Liver (tissue), 9 donors: ENCODE data around the gene DDX1. TPM values are rescaled to one million over a fixed set of nuclear protein-coding genes. Genes with fewer than 3 reads are reported as not detected.

Experiments
- DNase-seq: peaks from one replicate; pipeline ENCODE4 v3.0.0-alpha.2; 2017; ENCODE audit warnings: low spot score
- H3K27ac ChIP-seq, 2 donors: one replicate each; pipeline ENCODE4 v1.7.0; 2013; ENCODE audit warnings: inconsistent platforms in 2 of 2, low read length in 2 of 2, control low read depth in 1 of 2, low read depth in 1 of 2, mild to moderate bottlenecking in 1 of 2
- H3K27me3 ChIP-seq, 4 donors: one replicate each; pipeline versions ENCODE4 v1.6.1 to v1.7.0; 2013; ENCODE audit warnings: low read length in 3 of 4, inconsistent platforms in 1 of 4, mild to moderate bottlenecking in 1 of 4, moderate library complexity in 1 of 4; ENCODE audit not compliant: control insufficient read depth in 4 of 4, insufficient read depth in 4 of 4
- H3K36me3 ChIP-seq, 4 donors: one replicate each; pipeline versions ENCODE4 v1.6.1 to v1.7.0; 2013; ENCODE audit warnings: low read length in 3 of 4, mild to moderate bottlenecking in 3 of 4, low read depth in 1 of 4, moderate library complexity in 1 of 4; ENCODE audit not compliant: control insufficient read depth in 4 of 4, insufficient read depth in 3 of 4
- H3K4me1 ChIP-seq, 4 donors: one replicate each; pipeline versions ENCODE4 v1.6.1 to v1.7.0; 2013; ENCODE audit warnings: low read length in 3 of 4, mild to moderate bottlenecking in 3 of 4, moderate library complexity in 1 of 4; ENCODE audit not compliant: control insufficient read depth in 4 of 4, insufficient read depth in 4 of 4
- H3K4me3 ChIP-seq, 3 donors: one replicate each; pipeline versions ENCODE4 v1.6.1 to v1.7.0; 2013; ENCODE audit warnings: low read length in 3 of 3, control low read depth in 1 of 3, low read depth in 1 of 3, mild to moderate bottlenecking in 1 of 3
- H3K9ac ChIP-seq, 2 donors: one replicate each; pipeline ENCODE4 v1.7.0; 2013; ENCODE audit warnings: low read length in 2 of 2, mild to moderate bottlenecking in 2 of 2, moderate library complexity in 2 of 2, control low read depth in 1 of 2, low read depth in 1 of 2
- H3K9me3 ChIP-seq, 4 donors: one replicate each; pipeline versions ENCODE4 v1.6.1 to v1.7.0; 2013; ENCODE audit warnings: low read length in 3 of 4; ENCODE audit not compliant: control insufficient read depth in 4 of 4
- EGR1 ChIP-seq, 2 donors: IDR thresholded peaks; 2 replicates each; pipeline ENCODE4 v1.6.1; 2016 to 2018; ENCODE audit warnings: antibody characterized with exemption in 2 of 2, low read depth in 2 of 2
- FOXA2 ChIP-seq: IDR thresholded peaks from 2 replicates; pipeline ENCODE4 v1.6.1; 2016; ENCODE audit warnings: antibody characterized with exemption
- GABPA ChIP-seq, 2 donors: IDR thresholded peaks in 1 of 2; conservative IDR thresholded peaks in 1 of 2; 2 replicates each; pipeline ENCODE4 v1.6.1; 2016; ENCODE audit warnings: antibody characterized with exemption in 2 of 2, mild to moderate bottlenecking in 1 of 2, moderate library complexity in 1 of 2
- HNF4G ChIP-seq: IDR thresholded peaks from 2 replicates; pipeline ENCODE4 v1.6.1; 2016; ENCODE audit warnings: antibody characterized with exemption
- JUND ChIP-seq, 2 donors: IDR thresholded peaks; 2 replicates each; pipeline ENCODE4 v1.6.1; 2016; ENCODE audit warnings: antibody characterized with exemption in 2 of 2
- NR2F2 ChIP-seq: IDR thresholded peaks from 2 replicates; pipeline ENCODE4 v1.6.1; 2016; ENCODE audit warnings: antibody characterized with exemption
- RAD21 ChIP-seq, 2 donors: IDR thresholded peaks; 2 replicates each; pipeline ENCODE4 v1.6.1; 2016; ENCODE audit warnings: antibody characterized with exemption in 2 of 2, mild to moderate bottlenecking in 2 of 2
- SP1 ChIP-seq: IDR thresholded peaks from 2 replicates; pipeline ENCODE4 v1.6.1; 2018; ENCODE audit warnings: antibody characterized with exemption, mild to moderate bottlenecking
- YY1 ChIP-seq: IDR thresholded peaks from 2 replicates; pipeline ENCODE4 v1.6.1; 2016; ENCODE audit warnings: antibody characterized with exemption, mild to moderate bottlenecking
- WGBS: extraction: QIAGEN DNeasy Blood & Tissue Kit; methylation state at CpG from one replicate; pipeline ENCODE4 v1.1.7; 2013; 5-methylcytosine and 5-hydroxymethylcytosine counted together
- polyA plus RNA-seq, 2 donors: library from polyadenylated mRNA; stranded (reverse) in 1 of 2; unstranded in 1 of 2; fragments of 200-250 nt in 1 of 2; fragments of >200 nt in 1 of 2; fragmentation: Nextera tagmentation in 1 of 2; extraction: Ambion mirVana in 1 of 2; gene quantifications; one replicate each; pipeline versions ENCODE4 v1.2.1 to v1.2.3, GENCODE V29; 2013 to 2015
- total RNA-seq, 2 donors: library from RNA; depleted of rRNA; stranded (reverse); fragments of >200 nt; gene quantifications; one replicate each; pipeline ENCODE4 v1.2.3, GENCODE V29; 2014
- TF ChIP-seq, protein P1 (sequence below): fragments of 150-350 bp; IDR thresholded peaks from 2 replicates; pipeline ENCODE4 v1.5.1; 2017; ENCODE audit warnings: improper control_type of control experiment, low read depth, low read length; ENCODE audit not compliant: missing input control
- TF ChIP-seq, protein P2 (sequence below): IDR thresholded peaks from 2 replicates; pipeline ENCODE4 v1.6.1; 2016; ENCODE audit warnings: antibody characterized with exemption
- TF ChIP-seq, protein P3 (sequence below): IDR thresholded peaks from 2 replicates; pipeline ENCODE4 v1.6.1; 2016; ENCODE audit warnings: antibody characterized with exemption
- TF ChIP-seq, protein P4 (sequence below): IDR thresholded peaks from 2 replicates; pipeline ENCODE4 v1.6.1; 2016; ENCODE audit warnings: antibody characterized with exemption, mild to moderate bottlenecking
- TF ChIP-seq, protein P5 (sequence below): IDR thresholded peaks from 2 replicates; pipeline ENCODE4 v1.6.1; 2016; ENCODE audit warnings: antibody characterized with exemption
- donor health status: healthy.
- donor health status: healthy.
- donor health status: healthy.
- donor health status: healthy.
- donor health status: healthy.

The DDX1 gene
- total and polyA plus RNA-seq, 4 donors, result 31.7 to 43.9 (median 38.8) TPM

DNA sequence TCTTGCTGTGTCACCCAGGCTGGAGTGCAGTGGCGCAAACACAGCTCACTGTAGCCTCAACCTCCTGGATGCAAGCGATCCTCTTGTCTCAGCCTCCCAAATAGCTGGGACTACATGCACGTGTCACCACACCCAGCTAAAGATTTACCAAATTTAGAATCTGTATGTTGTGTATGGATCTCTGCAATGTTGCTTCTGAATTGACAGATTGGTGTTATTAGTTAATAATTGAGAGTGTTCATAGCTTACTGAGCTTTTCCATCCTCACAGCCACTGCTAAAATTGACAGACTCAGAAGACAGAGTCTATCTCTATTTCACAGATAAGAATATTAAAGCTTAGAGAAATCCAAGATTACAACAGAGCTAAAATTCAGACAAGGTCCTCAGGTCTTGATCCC is 26.3 kb upstream of the DDX1 start:
- 77% methylated on average over 3 of the region's 3 CpGs for WGBS
- Histone ChIP-seq H3K4me3 (no peak overlapping the region), H3K27ac (no peak overlapping the region), H3K27me3 (no peaks in the 10 kb centered on the region), H3K36me3 (no peaks in the 10 kb centered on the region), H3K9me3 (no peaks in the 10 kb centered on the region), H3K4me1 (peaks cover 0 to under 1% (median 0%) of the 10 kb centered on the region in 4 donors), H3K9ac (no peak overlapping the region)
- no peak for TF ChIP-seq NR2F2
- TF ChIP-seq, protein P1, sequence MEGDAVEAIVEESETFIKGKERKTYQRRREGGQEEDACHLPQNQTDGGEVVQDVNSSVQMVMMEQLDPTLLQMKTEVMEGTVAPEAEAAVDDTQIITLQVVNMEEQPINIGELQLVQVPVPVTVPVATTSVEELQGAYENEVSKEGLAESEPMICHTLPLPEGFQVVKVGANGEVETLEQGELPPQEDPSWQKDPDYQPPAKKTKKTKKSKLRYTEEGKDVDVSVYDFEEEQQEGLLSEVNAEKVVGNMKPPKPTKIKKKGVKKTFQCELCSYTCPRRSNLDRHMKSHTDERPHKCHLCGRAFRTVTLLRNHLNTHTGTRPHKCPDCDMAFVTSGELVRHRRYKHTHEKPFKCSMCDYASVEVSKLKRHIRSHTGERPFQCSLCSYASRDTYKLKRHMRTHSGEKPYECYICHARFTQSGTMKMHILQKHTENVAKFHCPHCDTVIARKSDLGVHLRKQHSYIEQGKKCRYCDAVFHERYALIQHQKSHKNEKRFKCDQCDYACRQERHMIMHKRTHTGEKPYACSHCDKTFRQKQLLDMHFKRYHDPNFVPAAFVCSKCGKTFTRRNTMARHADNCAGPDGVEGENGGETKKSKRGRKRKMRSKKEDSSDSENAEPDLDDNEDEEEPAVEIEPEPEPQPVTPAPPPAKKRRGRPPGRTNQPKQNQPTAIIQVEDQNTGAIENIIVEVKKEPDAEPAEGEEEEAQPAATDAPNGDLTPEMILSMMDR, result no peak
- no peak for DNase-seq

DNA sequence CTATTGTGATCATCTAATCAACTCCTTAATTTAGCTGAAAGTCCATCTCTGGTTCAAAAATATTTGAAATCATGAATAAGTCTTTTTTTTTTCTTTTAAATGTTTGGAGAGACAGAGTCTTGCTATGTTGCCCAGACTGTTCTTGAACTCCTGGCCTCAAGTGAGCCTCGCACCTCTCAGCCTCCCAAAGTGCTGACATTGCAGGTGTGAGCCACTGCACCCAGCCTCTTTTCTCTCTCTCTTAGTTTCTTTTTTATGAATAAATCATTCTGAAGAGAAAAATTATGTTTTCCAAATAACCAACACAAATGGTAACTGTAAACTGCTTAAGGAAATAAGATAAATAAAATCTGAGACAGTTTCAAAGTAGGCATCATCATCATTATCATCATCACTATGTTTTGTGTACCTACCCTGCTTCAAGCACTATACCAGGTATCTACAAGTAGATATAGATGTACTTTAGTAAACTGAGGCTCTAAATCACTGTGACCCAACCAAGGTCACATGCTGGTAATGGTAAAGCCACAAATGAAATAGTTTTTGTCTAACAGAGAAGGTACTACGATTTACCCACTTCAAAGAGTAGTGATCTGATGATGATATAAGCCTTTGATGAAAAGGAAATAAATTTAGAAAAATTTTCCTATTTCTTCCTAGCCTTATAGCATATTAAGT is 25.5 kb upstream of the DDX1 start:
- Histone ChIP-seq H3K4me3 (no peak overlapping the region), H3K27ac (no peak overlapping the region), H3K27me3 (no peaks in the 10 kb centered on the region), H3K9ac (no peak overlapping the region), H3K9me3 (no peaks in the 10 kb centered on the region), H3K4me1 (no peaks in the 10 kb centered on the region), H3K36me3 (no peaks in the 10 kb centered on the region)
- TF ChIP-seq SP1 (no peak), HNF4G (no peak), YY1 (no peak), FOXA2 (no peak), JUND (IDR thresholded peaks at IDR 0.05) (no peak), RAD21 (IDR thresholded peaks at IDR 0.05) (no peak), EGR1 (IDR thresholded peaks at IDR 0.05; ENCODE audit: low read depth in 2 of 2) (no peak), NR2F2 (no peak), GABPA (IDR thresholded peaks at IDR 0.05 in 1 of 2, conservative IDR thresholded peaks at IDR 0.05 in 1 of 2) (no peak)
- TF ChIP-seq, protein P1, result no peak
- TF ChIP-seq, protein P2, sequence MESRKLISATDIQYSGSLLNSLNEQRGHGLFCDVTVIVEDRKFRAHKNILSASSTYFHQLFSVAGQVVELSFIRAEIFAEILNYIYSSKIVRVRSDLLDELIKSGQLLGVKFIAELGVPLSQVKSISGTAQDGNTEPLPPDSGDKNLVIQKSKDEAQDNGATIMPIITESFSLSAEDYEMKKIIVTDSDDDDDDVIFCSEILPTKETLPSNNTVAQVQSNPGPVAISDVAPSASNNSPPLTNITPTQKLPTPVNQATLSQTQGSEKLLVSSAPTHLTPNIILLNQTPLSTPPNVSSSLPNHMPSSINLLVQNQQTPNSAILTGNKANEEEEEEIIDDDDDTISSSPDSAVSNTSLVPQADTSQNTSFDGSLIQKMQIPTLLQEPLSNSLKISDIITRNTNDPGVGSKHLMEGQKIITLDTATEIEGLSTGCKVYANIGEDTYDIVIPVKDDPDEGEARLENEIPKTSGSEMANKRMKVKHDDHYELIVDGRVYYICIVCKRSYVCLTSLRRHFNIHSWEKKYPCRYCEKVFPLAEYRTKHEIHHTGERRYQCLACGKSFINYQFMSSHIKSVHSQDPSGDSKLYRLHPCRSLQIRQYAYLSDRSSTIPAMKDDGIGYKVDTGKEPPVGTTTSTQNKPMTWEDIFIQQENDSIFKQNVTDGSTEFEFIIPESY, result no peak
- TF ChIP-seq, protein P3, sequence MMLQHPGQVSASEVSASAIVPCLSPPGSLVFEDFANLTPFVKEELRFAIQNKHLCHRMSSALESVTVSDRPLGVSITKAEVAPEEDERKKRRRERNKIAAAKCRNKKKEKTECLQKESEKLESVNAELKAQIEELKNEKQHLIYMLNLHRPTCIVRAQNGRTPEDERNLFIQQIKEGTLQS, result no peak
- TF ChIP-seq, protein P4, sequence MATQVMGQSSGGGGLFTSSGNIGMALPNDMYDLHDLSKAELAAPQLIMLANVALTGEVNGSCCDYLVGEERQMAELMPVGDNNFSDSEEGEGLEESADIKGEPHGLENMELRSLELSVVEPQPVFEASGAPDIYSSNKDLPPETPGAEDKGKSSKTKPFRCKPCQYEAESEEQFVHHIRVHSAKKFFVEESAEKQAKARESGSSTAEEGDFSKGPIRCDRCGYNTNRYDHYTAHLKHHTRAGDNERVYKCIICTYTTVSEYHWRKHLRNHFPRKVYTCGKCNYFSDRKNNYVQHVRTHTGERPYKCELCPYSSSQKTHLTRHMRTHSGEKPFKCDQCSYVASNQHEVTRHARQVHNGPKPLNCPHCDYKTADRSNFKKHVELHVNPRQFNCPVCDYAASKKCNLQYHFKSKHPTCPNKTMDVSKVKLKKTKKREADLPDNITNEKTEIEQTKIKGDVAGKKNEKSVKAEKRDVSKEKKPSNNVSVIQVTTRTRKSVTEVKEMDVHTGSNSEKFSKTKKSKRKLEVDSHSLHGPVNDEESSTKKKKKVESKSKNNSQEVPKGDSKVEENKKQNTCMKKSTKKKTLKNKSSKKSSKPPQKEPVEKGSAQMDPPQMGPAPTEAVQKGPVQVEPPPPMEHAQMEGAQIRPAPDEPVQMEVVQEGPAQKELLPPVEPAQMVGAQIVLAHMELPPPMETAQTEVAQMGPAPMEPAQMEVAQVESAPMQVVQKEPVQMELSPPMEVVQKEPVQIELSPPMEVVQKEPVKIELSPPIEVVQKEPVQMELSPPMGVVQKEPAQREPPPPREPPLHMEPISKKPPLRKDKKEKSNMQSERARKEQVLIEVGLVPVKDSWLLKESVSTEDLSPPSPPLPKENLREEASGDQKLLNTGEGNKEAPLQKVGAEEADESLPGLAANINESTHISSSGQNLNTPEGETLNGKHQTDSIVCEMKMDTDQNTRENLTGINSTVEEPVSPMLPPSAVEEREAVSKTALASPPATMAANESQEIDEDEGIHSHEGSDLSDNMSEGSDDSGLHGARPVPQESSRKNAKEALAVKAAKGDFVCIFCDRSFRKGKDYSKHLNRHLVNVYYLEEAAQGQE, result no peak
- TF ChIP-seq, protein P5, sequence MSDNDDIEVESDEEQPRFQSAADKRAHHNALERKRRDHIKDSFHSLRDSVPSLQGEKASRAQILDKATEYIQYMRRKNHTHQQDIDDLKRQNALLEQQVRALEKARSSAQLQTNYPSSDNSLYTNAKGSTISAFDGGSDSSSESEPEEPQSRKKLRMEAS, result no peak
- no peak for DNase-seq
- 38% methylated on average over 2 of the region's 2 CpGs for WGBS
